Medulla oblongata (tissue), 1 donor: ENCODE data around the gene PPP1R15A.
"Not testable (repeated sequence)": the region's sequence is repeated elsewhere in the genome, so short reads cannot be mapped to it uniquely, and the experiment has no call there.

ENCODE experiments used
- DNase-seq: peaks from one replicate; pipeline ENCODE4 v3.0.0-alpha.2; 2015; ENCODE audit errors: extremely low spot score

The PPP1R15A gene

DNA sequence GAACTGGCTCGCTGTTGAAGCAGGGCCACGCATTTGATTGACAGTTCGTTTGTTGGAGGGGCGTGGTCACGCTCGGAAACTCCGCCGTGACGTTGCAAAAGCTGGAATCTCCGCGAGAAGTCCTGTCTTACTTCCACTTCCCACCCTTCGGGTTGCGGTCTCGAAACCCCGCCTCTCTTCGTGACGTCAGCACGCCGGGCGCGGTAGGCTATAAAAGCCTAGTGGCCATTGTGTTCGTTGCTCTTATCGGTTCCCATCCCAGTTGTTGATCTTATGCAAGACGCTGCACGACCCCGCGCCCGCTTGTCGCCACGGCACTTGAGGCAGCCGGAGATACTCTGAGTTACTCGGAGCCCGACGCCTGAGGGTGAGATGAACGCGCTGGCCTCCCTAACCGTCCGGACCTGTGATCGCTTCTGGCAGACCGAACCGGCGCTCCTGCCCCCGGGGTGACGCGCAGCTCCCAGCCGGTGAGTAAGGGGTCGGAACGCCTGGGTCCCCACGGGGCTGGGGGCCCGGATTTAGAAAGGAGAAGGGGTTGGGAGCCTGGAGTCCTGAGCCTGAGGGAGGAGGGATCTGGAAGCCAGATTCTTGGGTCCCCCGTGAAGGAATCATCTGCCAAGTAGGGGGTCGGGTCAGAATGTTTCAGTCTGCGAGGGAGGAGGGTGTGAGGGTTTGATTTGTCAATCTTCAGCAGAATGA lies at the start of gene PPP1R15A:
TSS of gene PPP1R15A (plus strand) at position 240 of the 702 bp plus-strand sequence. CDS start 813 bp downstream, outside the sequence.
- peak; percentile 99 for DNase-seq

DNA sequence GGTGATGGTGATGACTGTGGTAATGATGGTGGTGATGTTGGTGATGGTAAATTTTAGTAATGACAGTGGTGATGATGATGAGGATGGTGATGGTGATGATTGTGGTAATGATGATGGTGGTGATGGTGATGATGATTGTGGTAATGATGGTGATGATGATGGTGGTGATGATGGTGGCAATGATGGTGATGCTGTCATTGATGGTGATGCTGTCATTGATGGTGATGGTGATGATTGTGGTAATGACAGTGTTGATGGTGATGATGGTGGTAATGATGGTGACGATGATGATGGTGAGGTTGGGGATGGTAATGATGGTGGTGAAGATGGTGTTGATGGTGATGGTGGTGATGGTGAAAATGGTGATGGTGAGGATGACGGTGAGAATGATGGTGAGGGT lies 49.7 kb upstream of the PPP1R15A start:
- no peak for DNase-seq

DNA sequence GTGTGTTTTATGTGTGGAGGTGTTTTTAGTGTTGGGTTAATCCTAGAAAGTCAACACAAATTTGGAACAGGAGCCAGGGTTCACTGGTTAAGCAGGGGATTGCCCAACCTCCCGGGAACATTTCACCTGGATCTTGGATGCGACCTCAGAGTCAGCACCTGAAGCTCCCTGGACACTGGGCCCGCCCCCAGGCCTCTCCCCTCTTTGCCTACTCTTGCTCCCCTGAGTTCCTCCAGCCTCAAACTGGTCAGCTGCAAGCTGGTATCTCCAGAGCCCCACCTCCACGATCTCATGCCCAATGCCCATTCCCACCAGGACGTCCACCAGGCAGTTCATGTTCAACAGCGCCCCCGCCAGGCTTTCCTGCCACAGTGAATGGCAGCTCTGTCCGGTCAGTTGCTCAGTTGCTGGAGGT lies 45.6 kb upstream of the PPP1R15A start:
- no peak for DNase-seq

DNA sequence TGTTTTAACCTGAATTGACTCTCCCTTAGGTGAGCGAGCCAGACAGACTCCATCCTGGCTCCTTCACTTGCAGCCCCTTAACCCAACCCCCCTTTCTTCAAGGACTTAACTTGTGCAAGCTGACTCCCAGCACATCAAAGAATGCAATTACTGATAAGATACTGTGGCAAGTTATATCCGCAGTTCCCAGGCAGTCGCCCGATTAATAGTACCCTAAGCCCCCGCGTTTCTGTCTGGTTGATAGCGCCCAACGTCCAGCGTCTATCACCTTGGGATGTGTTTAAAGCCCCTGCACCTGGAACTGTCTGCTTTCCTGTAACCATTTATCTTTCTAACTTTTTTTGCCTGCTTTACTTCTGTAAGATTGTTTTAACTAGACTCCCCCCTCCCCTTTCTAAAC lies 42.1 kb upstream of the PPP1R15A start:
- DNase-seq: no peak

DNA sequence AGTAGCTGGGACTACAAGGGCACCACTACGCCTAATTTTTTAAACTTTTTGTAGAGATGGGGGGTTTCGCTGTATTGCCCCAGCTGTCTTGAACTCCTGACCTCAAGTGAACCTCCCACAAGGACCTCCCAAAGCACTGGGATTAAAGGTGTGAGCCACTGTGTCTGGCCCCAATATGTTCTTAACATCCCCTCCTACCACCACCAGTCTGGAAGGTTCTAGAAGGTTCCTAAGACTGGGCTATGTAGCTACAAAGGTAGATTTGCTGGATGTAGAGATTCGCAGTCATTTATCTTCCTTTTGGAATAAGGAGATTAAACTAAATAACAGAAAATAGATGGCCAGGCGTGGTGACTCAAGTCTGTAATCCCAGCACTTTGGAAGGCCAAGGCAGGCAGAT lies 41.3 kb upstream of the PPP1R15A start:
- DNase-seq: no peak

DNA sequence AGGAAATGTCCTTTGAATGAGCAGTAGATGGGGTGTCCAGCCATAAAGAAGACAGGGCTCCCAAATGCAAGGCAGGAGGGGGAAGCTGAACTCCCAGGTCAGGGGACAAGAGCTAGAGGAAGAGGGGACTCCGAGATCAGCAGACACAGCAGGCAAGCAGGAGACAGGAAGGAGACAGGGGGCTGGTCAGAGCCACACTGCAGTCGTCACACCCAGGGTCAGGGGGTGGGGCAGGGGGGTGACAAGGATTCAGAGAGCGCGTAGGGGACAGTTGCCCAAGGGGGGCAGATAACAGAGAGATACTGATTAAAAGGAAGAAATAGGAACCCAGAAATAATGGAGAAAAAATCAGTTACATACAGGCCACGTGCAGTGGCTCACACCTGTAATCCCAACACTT lies 39.2 kb upstream of the PPP1R15A start:
- DNase-seq: no peak

DNA sequence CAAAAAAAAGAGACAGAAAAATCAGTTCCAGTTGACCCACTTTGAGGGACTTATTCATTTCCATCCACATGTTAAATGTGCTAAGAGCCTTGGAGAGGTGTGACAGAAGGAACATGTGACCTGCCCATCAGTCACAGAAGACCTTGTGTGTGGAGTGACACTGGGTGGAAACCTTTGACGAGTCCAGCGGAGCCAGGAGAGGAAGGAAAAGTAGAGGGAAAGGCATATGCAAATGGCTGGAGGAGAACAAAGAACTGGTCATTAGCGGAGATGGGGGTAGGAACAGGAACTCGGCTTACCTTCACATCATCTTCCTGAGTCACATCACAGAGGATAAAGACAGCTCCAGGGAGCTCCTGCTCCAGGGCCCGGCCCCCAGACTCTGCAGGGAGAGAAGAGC lies 38.2 kb upstream of the PPP1R15A start:
- no peak for DNase-seq

DNA sequence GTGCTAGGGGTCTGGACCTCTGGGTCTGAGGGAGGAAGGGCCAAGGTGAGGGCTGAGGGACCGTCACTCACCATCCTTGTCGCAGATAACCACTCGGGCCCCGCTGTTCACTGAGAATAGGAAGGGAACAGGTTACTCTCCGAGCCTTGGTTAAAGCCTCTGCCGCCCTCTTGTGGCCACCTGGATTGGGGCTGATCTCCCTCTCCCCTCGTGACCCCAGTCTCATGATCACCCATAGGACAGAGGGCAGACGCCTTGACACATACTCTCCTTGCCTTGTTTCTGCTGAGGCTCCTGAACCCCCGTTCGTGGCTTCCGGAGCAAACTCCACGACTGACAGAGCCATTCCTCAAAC lies 36.5 kb upstream of the PPP1R15A start:
- DNase-seq: peak; percentile 98

DNA sequence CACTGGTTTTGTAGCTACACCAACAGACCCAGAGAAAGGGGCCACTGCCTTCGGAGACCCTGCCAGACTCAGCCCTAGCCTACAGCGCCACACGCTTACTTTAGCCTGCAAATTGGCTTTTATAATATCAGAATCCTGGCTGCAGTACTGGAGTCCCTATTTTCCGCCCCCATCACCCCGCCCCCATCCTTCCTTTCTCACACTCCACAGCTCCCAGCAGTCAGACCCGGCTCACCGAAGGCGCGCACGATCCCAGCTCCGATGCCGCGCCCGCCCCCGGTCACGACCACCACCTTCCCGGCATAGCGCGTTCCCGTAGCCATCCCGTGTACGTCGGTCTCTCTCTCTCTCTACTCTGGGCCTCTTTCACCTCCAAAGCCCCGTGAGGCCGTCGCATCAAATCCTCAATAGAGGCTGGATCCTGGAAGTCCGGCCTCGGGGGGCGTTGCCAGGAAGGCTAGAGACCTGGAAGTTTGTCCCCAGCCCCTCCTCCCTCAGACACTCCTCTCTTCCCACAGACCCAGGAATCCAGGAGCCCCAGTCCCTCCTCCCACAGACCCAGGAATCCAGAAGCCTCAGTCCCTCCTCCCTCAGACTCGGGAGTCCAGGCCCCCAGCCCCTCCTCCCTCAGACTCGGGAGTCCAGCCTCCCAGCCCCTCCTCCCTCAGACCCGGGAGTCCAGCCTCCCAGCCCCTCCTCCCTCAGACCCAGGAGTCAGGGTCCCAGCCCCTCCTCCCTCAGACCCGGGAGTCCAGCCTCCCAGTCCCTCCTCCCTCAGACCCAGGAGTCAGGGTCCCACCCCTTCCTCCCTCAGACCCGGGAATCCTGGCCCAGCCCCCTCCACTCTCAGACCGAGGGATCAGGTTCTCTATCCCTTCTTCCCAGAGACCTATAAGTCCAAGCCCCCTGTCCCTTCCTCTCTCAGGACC lies 35.9 kb upstream of the PPP1R15A start, which contains the start of gene HSD17B14:
TSS of gene HSD17B14 (minus strand) at position 403 of the 929 bp plus-strand sequence. CDS start at position 323, 80 bp downstream.
- peak; percentile 72 for DNase-seq

DNA sequence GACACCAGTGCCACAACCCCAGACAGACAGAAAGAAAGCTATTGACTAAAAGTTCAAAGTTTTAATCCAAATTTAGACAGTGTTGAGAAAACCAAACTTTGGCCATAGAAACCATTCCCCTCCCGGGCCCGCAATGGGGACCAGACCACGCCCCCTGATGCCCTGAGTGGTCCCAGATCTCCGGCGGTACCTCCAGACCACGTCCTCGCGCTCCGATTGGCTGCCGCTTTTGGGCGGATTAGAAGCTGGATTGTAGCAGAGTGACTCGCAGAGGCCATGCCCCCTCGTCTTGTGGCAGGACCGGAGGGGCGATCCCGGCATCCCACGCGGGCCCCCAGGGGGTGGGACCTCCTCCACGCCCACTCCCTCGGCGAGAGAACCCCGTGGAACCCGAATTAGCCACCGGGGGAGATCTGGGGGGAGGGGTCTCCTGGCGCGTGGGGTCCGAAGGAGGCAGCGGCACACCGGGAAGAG lies 35.1 kb upstream of the PPP1R15A start:
- DNase-seq: peak; percentile 92

DNA sequence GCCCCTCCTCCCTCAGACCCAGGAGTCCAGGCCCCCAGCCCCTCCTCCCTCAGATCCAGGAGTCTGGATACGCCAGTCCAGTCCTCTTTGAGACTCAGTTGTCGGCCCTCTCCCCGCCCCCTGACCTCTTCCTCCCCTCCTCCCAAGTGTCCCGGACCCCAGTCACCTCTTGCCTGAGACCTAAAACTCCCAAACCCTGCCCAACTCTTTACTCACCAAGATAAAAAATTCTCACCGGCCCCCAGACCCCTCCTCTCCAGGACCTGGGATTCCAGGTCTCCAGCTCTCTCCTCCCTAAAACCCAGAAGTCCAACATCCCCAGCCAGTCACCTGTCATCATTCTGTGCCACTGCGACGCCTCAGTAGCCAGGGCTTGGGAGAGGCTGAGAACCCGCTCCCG lies 34.5 kb upstream of the PPP1R15A start:
- DNase-seq: no peak

DNA sequence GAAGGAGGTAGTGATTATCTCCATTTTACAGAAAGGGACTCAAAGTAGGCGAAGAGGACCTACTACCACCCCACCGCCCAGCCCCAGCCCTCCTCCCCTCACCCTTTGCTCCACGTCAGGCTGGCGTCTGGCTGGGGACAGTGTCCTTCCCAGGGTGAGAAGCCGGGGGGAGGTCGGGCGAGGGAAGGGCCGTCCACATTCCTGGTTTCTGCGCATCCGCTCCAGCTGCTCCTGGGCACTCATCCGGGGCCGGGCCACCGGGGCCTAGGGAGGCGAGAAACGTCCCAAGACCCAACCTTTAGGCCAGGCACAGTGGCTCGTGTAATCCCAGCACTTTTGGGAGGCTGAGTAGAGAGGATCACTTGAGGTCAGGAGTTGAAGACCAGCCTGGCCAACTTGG lies 31.2 kb upstream of the PPP1R15A start:
- no peak for DNase-seq

DNA sequence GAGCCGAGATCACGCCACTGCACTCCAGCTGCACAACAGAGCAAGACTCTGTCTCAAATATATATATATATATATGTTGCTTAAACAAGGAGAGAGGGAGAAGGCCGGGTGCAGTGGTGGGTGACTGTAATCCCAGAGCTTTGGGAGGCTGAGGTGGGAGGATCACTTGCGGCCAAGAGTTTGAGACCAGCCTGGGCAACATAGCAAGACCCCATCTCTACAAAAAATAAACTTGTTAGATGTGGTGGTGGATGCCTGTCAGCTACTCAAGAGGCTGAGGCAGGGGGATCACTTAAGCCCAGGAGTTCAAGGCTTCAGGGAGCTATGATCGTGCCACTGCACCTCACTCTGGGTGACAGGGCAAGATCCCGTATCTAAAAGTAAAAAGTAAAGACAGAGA lies 30.6 kb upstream of the PPP1R15A start:
- DNase-seq: no peak

DNA sequence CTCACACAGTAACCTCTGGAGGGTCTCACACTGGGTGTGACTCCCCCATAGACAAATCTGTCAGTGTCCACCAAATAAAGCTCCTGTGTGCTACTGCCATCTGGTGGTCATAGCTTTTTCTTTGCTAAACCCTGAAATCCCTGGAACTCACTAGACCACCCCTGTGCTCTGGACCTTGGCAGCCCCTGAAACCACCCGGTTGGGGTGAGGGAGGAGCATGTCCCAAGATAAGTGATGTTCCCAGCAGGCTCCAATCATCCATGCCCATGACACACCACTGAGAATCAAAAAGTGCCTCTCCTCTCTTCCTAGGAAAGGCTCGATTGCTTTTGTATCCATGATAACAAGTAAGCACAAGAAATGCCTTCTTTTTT lies 29.4 kb upstream of the PPP1R15A start:
- DNase-seq: peak; percentile 81

DNA sequence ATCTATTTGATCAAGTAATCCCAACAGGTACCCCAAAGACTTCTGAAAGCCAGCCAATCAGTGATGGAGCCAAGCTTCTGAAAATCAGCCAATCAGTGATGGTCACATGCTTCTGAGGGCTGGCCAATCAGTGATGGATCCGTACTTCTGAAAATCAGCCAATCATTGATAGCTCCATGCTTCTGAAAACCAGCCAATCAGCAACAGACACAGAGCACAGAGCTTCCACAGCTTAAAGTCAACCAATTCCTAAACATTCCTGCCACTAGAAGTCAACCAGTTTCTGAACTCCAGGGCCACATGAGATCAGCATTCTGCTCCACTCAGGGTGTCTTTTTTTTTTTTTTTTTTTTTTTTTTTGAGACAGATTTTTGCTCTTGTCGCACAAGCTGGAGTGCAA lies 27.7 kb upstream of the PPP1R15A start:
- no peak for DNase-seq

DNA sequence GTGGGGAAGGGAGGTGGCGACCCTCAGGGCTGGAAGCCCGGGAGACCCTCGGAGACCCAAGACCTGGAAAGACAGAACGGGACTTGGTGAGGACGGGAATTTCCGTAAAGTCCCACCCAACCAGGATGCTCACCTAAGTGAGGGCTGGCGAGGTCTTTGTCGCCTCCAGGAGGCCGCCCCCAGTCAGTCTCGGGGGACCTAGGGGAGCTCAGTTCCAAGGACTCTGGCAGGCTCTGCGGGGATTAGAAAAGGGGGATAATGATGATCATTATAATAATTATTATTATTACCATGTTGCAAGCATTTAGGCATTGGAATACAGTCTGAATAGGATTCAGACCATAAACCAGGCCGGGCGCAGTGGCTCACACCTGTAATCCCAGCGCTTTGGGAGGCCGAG lies 26.8 kb upstream of the PPP1R15A start:
- DNase-seq: no peak

DNA sequence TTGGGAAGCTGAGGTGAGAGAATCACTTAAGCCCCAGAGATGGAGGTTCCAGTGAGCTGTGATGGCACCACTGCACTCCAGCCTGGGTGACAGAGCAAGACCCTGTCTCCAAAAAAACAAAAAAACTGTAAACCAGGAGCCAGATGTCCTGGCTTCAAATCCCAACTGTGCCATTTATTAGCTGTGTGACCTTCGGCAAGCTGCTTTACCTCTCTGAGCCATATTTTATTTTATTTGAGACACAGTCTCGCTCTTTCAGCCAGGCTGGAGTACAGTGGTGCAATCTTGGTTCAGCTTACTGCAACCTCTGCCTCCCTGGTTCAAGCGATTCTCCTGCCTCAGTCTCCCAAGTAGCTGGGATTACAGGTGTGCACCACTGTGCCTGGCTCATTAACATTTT lies 25.6 kb upstream of the PPP1R15A start:
- DNase-seq: not testable (repeated sequence)

DNA sequence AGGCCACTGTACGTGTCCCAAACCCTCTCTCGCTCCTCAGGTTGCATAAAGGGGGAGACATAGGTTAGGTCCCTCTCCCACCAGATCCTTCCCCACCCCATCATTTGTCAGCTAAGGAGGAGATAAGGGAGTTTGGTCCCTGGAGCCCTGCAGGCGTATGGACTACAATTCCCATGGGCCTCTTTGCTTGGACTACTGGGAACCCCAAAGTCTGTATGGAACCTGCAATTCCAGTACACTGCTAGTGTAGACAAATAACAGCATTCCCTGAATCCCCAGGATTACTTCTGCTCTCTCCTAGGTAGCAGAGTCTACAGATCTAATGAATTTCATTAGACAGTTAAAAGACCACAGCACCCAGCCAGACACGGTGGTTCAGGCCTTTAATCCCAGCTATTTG lies 19.9 kb upstream of the PPP1R15A start:
- DNase-seq: no peak

DNA sequence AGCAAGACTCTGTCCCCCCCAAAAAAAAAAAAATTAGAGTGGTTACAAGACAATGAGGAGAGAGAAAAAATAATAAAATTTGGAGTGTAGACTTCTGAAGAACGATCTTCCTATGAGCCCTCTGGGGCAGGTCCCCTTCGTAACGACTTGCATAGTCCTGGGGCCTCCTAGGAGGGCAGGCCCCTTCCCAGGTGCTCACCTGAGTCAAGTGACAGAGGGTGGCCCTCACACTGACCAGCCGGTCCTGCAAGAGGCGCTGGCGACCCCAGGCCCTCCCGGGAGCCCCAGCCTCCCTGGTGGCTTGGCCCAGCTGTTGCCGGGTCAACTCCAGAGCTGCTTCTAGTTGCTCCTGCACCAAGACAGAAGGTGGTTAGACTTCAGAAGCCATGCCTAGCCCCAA lies 18.7 kb upstream of the PPP1R15A start:
- DNase-seq: no peak

DNA sequence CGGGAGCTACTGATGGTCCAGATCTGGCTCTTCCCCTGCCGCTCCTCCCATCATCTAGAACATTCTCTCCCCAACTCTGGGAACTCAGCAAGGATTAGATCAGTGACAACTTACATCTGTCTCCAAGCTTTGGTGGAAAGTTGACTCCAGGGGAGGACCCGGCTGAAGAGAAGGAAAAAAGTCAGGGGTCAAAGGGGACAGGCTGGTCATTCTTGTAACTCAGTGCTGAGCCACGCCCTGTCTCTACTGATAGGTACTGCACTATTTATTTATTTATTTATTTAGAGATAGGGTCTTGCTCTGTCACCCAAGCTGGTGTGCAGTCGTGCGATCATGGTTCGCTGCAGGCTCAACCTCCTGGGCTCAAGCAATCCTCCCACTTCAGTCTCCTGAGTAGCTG lies 18.1 kb upstream of the PPP1R15A start:
- DNase-seq: no peak

DNA sequence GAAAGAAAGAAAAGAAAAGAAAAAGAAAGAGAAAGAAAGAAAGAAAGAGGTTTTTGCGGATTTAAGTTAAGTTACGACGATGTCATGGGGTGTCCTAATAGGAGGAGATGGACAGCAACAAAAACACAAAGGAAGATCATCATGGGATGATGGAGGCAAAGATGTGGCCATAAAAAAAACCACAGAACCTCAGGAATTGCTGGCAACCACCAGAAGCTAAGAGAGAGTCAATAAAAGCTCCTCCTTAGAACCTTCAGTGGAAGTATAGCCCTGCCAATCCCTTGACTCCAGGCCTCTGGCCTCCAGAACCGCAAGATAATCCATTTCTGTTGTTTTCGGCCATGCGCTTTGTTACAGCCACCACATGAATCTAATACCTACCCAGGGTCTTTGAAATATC lies 15.3 kb upstream of the PPP1R15A start:
- no peak for DNase-seq

DNA sequence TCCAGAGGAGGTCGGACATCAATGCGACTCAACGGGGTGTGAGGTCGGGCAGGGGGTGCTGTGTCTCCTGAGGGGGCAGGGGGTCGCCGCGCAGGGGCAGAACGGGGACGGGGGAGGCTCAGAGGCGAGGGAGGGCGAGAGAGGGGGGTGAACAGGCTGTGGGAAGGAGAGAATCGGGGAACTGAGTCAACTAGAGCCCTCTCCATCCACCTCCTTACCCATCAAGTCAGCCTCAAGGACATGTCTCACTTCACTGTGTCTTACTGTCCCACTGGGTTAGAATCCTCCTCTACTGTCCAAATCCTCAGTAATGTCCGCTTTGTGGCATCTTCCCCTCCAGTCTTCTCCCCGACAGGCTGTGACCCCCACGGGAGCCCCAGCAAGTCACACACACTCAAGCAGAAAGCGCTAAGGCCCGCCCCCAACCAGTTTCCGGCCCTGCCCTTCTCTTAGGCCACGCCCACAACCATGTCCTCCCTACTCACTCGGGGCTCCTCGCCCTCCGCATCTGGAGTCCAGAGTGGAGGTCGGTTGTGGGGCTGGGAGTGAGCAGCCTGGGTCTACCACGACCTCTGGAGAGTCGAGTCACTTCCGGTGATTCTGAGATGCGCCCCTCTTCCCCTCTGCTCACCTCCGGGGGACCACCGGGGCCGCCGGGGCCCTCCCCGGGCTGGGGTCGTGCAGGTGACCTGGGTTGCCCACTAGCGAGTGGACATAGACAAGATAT lies 13.1 kb upstream of the PPP1R15A start:
- peak; percentile 33 for DNase-seq
